Left cardiac atrium (tissue), 4 donors: Measurements from ENCODE around the gene ARL13B. TPM values are rescaled to one million over a fixed set of nuclear protein-coding genes. Genes with fewer than 3 reads are reported as not detected.

Source experiments
- ATAC-seq, 2 donors: fragments of 200-7000 bp; cut with Tn5 transposase; one replicate each; pipeline ENCODE4 v1.9.1; 2020; ENCODE audit warnings: mild to moderate bottlenecking in 2 of 2, moderate library complexity in 2 of 2
- DNase-seq: peaks from one replicate; pipeline ENCODE4 v3.0.0-alpha.2; 2020
- intact Hi-C, 2 donors: fragments of 100-400 bp; cut with DNase I; formaldehyde crosslinking; loops; one replicate each; pipeline versions ENCODE4 v1.14.1 to v1.15.1; 2022 to 2023
- total RNA-seq, 2 donors: library from RNA; stranded (reverse); fragmentation: NEBNext Ultra II Directional; extraction: Animal tissue kit (Norgen Biotek cat#: 25700); gene quantifications; one replicate each; pipeline ENCODE4 v1.2.1, GENCODE V29; 2021
- donor health status: DM: no; HTN: yes; CAD: no.
- donor health status: DM: no; HTN: yes; CAD: no; lungs with severe emphysema.
- donor health status: DM: yes; HTN: yes; CAD: no.
- donor health status: Dilated cardiomyopathy.

ARL13B gene
- total RNA-seq, 2 donors from 2014 or later = 6.7 to 8.6 TPM

DNA sequence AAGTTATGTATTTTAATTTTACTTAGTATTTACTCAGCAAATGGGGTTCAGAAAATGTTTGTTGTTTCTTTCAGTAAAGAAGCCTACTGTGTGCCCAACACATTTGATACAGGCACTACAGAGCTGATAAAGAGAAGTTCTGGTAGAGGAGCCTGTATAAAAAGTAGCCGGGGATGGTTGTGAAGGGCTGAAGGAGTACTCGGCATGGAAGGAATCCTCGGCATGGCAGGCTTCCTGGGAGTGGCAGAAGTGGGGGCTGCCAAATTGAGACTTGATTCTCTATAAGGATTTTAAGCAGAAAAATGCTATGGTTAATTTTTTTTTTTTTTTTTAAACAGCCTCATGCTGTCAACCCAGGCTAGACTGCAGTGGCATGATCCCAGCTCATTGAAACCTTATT lies 9.3 kb downstream of the ARL13B start:
- DNase-seq (no peak), ATAC-seq (no peak)
- intact Hi-C loops = no loop called here

DNA sequence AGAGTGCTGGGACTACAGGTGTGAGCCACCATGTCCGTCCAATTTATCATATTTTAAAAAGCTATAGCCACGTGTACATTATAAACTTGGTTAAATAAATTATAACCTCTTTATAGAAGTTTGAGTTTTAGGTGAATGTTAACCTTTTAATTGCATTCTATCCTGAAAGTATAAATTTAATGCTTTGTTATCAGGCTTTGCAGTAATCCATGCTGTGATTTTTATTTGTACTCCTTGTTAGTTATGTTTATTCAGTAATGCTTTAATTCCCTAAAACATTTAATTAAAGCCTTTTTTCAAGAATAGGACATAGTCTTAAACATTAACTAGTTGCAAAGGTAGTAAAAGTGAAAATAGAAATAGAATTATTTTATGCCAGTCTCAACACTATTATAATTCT lies 11.7 kb downstream of the ARL13B start:
- DNase-seq (no peak), ATAC-seq (no peak)
- intact Hi-C loops = no loop called here

DNA sequence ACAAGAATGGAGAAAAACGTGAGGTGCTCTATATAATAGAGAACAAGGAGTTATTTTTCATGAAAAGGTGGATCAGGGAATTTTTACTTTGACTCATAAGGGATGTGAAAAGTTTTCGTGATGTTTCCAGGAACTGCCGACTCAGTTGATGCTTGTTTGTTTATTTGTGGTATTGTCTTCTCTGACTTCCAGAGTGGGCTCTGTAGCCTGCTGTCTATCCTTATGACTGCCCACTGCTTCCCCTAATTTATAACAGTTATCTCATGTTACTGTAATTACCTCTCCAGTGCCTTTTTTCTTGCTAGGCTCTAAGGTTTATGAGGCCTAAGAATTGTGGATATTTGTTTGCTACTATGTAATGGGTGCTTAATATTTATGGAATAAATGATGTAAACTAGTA lies 12.3 kb downstream of the ARL13B start:
- intact Hi-C loops = no loop called here
- ATAC-seq (no peak), DNase-seq (no peak)

DNA sequence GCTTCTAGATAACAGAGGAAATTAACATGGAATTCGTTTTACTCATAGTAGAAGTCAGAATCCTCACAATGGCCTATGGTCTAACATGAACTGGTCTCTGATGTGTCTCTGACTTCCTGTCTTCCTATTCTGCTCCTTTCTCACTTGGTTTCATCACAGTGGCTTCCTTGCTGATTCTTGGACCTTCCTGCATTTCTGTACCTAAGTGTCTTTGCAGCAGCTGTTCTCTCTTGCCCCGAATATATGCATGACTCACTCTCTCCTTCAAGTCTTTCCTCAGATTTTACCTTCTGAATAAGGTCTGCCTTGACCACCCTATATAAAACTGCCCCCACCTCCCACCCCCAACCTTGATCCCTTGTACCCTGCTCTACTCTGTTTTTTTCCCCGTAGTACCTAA lies 14.1 kb downstream of the ARL13B start:
- intact Hi-C loops = no loop called here
- ATAC-seq (no peak), DNase-seq (no peak)

DNA sequence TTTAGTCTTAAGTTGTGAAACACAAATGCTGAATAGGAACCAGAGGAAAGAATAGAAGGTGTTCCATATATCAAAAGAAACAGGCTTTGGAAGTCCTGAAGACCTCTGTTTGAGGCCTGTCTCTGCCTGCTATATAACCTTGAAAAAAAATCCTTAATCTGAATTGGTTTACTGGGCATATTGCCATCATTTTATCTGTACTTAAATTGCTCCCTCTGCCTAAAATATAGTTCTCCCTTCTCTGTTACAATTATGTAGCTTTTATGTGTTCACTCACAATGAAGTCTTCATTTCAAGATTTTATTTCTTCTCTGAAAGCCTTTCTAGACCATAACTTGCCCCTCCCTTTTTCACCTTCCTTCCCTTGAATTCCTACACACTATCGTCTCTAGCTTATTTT lies 21.2 kb downstream of the ARL13B start:
- intact Hi-C loops = loop anchor here in 1 of 2 donors (10.0 kb wide), 1 partner anchor 64 kb away; the partner anchor contains the start of genes DHFR2 and NSUN3
- ATAC-seq (no peak), DNase-seq (no peak)

DNA sequence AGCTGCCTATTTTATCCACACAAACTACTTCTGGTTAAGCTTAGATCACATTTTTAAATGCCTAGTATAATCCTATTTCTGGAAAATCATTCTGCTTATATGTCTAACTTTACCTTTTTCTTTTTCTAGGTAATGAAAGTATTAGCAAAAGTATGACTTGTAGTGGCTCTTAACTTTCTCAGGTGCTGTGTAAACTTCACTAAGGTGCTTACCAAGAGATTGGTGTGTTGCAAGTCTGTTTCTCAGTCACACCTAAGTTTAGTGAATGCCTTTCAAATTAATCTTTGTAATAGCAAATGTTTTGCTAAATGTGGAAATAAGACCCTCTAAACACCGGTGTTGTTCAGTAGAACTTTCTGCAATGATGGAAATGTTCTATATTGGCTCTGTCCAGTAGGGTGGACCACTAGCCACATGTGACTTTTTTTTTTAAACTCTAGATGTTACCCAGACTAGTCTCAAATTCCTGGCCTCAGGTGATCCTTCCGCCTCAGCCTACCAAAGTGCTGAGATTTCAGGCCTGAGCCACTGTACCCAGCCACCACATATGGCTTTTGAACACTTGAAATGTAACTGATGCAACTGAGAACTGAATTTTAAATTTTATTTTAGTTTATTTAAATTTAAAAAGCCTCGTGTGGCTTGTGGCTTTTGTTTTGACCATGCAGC lies 22.0 kb downstream of the ARL13B start:
- intact Hi-C loops = loop anchor here in 1 of 2 donors (10.0 kb wide), 1 partner anchor 63 kb away; the partner anchor contains the start of genes DHFR2 and NSUN3
- DNase-seq (no peak), ATAC-seq (no peak)

DNA sequence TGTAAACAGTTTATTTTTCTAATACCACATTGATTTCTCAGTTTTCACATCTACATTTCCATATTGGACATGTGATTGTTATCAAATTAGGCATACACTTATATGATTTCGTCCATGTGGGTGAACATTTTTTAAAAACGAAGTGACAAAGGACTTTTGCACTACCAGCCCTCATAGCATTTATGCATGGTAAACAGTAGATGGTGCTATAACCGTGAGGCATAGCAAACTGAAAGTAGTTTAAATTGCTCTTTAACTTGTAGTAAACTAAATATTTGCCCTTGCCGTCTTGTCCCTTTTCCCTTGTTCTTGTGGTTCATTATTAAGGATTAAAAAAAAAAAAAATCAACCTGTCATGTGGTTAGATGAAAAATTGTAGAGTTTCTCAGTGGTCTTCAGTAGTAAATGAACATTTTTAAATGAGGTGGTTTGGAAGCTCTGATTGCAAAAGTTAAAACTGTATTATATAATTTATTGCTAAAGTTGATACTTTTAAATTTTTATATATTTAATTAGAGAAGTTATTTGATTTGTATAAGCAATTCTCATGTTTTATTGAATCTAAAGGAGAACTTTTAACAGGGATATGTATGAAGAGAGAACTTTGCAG lies 24.5 kb downstream of the ARL13B start:
- peak; percentile 62 to 74 for ATAC-seq
- intact Hi-C loops = loop anchor here (2.0 to 10.0 kb wide), 2 partner anchors 58 to 60 kb away; partner anchors contain the start of genes DHFR2 (in 2 of the 2) and NSUN3 (in 2 of the 2)
- DNase-seq = no peak

DNA sequence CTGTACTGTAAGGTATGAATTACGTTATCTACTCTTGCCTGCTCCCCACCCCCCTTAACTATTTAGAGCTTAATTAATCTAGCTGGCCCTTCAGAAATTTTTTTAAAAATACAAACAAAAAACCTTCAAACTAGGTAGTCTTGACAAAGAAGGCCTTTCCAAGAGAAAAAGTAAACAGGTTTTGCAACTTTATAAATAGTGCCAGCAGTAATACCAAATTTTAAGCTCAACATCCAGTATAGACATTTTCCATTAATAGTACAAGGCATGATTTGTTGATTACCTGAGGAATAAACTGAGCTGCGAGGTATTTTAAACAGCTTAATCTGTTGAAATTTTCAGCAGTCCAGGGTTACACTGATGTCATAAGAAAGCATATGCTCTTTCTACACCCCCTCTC lies 28.3 kb downstream of the ARL13B start:
- intact Hi-C loops = loop anchor here in 1 of 2 donors (10.0 kb wide), 1 partner anchor 57 kb away; the partner anchor contains the start of genes DHFR2 and NSUN3
- DNase-seq = no peak
- no peak for ATAC-seq

DNA sequence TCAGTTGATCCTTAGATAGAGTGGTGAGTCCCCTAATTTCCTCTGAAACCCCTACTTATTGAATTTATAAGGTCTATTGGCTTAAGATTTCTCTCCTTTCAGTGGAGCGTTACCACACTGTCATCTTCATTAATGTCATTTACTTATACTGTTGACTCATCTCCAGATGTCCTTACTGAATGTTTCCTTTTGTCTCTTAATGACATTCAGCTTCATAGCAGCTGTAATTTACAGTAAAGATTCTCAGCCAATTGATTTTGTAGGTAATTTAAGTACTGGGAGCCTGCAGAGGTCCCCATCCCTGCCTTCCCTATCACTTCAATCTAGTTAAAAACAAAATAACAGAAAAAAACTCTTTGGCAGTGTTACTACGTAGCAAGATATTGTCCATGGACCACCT lies 29.7 kb downstream of the ARL13B start:
- DNase-seq = no peak
- intact Hi-C loops = loop anchor here in 1 of 2 donors (10.0 kb wide), 1 partner anchor 55 kb away; the partner anchor contains the start of genes DHFR2 and NSUN3
- no peak for ATAC-seq

DNA sequence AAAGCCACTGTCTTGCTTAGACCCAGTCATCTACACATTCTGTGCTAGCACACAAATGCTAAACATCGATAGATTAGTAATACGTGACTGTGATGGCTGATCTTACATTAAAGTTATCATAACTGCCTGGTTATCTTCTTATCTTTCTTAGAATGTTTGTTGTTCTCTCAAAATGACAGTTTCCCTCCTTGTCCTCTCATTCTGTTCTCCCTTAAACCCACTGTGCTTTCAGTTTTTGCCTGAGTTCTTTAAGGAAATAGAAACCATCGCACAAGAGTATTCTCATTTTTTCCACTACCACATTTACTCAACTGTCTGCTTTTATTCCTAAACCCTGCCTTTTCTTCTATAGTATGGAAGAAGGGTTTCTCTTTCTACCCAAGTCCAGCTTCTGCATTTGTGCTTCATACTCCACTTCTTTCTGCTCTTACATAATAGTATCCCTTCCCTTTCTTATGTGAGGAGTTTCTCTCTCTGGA lies 31.3 kb downstream of the ARL13B start:
- intact Hi-C loops = no loop called here
- DNase-seq = no peak
- ATAC-seq = no peak

DNA sequence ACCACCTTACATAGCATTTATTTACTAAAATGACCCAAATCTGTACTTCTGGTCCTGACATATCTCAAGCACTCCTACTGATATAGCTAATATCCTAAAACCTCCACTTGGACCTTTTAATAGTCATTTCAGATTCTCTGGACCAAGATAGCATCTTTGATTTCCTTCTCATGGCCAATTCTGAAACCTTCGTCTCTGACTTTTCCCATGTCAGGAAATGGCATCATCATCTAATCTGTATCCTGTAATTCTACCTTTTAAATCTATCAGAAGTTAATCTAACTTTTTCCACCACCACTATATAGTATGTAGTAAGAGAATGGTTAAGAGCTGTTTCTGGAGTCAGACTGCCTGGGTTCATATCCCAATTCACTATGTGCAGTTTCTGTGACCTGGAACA lies 32.2 kb downstream of the ARL13B start:
- no peak for DNase-seq
- no peak for ATAC-seq
- intact Hi-C loops = no loop called here

DNA sequence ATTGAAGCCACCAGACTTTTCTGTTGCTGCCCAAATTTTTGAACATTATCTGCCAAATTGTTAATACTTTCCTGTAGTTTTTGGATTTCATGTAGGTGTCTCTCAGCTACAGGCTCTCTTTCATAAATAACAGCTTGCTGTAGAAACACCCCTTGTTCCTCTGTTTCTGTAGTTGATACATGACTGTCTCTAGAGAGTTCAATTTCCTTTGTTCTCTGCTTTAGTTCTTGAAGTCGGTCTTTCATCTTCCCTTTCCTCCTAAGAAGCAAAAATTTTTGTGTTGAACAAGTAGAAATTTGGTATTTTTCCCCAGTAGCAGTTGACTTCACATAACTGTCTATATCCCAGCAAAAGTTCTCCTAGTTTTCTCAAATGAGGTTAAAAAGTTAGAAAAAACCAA lies 35.1 kb downstream of the ARL13B start:
- DNase-seq = no peak
- no peak for ATAC-seq
- intact Hi-C loops = no loop called here

DNA sequence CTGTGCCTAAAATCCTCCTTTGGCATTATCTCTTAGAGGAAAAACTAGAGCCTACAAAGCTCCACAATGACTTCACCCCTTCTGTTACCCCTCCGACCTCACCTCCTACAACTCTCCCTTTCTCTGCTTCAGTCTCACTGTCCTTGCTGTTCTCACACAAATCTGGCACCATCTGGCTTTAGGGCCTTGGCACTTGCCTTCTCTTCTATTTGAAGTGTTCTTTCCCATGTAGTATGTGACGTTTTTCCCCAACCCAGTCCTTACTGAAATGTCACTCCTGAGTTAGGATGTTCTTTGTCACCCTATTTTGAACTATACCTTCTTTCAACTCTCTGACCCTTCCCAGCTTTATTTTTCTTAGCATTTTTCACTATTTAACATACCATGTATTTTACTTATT lies 39.7 kb downstream of the ARL13B start:
- DNase-seq = no peak
- intact Hi-C loops = no loop called here
- no peak for ATAC-seq

DNA sequence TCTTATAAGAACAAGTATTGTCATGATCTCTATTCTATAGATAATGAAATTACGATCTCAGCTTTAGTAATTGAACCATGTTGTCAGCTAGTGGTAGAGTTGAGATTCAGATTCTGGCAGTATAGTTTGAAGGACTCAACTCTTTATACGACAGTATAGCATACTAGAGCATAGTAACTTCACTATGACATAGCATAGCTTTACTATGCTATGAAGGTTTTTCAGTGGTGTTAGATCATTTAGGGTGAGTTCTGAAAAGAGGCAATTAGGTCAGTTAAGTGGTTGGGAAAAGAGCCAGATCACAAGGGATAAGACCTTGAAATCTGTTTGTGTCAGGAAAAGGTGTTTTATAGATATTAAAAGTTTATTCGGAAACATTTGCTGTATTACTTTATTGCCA lies 40.3 kb downstream of the ARL13B start:
- intact Hi-C loops = no loop called here
- ATAC-seq = no peak
- DNase-seq = no peak

DNA sequence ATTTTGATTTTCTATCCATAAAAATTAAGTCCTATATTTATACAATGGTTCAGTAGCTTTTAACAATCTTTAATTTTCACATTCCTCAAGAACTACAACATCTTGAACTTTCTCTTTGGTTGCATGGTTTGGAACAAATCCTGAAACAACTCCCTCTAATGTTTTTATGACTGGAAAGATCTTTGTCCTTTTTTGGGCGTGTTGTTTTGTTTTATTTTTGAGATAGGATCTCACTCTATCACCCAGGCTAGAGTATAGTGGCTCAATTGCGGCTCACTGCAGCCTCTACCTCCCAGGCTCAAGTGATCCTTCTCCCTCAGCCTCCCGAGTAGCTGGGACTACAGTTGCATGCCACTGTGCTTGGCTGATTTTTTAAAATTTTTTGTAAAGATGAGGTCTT lies 44.4 kb downstream of the ARL13B start:
- ATAC-seq (no peak), DNase-seq (no peak)
- intact Hi-C loops = no loop called here

DNA sequence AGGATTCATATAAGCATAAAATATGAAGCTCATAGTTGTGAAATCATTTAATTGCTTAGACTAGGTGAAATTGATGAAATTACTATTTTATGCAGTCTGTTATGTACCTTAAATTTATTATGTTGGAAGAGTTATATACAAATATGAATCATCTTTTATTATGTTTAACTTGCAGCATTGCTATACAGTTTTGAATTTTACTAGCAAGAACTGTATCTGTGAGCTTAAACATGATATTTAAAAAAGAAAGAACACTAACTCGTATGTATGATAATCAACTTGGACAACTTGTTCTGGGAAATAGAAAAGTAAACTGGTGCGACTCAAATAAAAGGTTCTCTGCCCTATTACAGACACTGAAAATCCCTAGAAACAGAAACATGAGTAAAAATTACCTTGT lies 46.7 kb downstream of the ARL13B start:
- no peak for ATAC-seq
- intact Hi-C loops = no loop called here
- no peak for DNase-seq

DNA sequence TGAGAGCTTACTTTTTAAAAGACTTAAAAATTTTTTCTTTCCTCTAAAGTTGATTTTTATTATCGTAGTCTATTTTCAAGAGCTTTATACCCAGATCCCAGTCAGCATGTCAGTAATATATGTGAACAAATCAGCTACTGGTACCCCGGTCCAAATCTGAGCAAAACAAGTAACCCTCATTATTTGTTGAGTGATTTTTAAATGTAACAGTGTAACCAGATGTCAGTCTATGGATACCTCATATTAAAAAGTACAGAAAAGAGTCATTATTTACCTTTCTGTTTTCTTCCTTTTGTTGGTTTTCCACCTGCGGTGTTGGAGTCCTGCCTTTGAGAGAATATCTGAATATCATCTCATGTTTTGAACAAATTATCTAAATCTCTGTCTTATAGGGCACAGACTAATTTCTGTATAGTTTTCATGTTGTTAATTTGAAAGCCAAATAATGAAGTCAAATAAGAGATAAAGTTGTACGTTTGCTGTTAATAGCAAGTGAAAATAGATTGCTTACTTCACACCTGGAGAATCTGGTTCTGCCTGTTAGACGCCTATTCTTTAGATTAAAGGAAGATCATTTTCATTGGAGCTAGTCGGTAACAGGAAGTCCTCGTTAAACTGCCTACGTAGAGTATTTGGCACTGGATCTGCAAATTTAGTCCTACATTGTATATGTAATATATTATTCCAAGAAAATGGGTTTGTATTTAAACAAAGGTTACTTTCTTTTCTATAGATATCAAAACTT lies 48.3 kb downstream of the ARL13B start, which contains the start of gene STX19:
Gene STX19, minus strand, starts transcription at position 505 of the 745 bp plus-strand sequence. CDS start 13,328 bp downstream, outside the sequence.
- ATAC-seq (no peak), DNase-seq (no peak)
- intact Hi-C loops = no loop called here

DNA sequence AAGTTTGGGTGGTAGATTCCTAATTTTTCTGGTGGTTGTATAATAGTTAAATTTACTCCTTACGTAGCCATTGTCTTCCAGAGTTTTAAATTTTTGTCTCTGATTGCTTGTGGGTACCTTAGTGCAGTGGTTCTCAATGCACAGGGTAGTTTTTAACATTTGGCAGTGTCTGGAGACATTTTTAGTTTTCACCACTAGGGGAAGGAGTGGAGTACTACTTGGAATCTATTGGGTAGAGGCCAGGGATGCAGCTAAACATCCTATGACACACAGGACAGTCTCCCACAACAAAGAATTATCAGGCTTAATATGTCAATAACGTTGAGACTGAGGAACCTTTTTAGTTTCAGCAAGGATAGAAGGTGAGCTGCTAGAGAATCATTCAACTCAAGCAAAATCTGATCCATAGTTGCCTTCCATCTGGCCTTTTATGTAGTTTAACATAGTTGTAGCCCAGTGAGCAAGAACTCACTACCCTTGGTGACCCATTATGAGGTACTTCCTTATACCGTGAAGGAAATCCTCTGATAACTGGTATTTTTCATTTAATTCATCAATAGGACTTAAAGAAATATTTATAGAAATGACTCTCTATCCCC lies 57.1 kb downstream of the ARL13B start:
- DNase-seq = no peak
- intact Hi-C loops = no loop called here
- ATAC-seq = peak in 1 of 2 donors; percentile 47

DNA sequence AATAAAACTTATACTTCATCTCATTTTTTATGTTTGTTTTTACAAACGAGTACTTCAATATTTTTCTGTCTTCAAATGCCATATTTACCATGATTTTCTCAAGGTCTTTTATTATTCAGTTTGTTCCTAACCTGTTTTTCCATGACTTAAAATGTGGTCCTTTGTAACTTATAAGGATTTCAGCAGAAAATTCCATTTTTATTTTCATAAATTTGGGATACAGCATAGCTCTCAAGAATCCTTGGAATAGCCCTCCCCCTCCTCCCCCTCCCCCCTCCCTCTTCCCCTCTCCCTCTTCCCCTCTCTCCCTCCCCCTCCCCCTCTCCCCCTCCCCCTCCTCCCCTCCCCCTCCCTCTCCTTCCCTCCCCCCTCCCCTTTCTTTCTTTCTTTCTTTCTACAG lies 63.3 kb downstream of the ARL13B start:
- intact Hi-C loops = no loop called here
- no peak for DNase-seq
- ATAC-seq = no peak
